ENCODE data around the gene ATP2A1.
"Not testable (repeated sequence)": the region's sequence is repeated elsewhere in the genome, so short reads cannot be mapped to it uniquely, and the experiment has no call there.

The ATP2A1 gene

GRCh38 chr16:28937222-28937876, 59.1 kb downstream of the ATP2A1 start:
- DNase-seq: no peak

GRCh38 chr16:28938721-28939120, 60.4 kb downstream of the ATP2A1 start:
- no peak for DNase-seq

- DNase-seq: not testable (repeated sequence)
These were observed 61.5 kb downstream of the ATP2A1 start for GRCh38 chr16:28939825-28940224.

GRCh38 chr16:28943281-28943680, 65.0 kb downstream of the ATP2A1 start:
- DNase-seq: no peak

- DNase-seq: no peak
These were observed 68.4 kb downstream of the ATP2A1 start for GRCh38 chr16:28946681-28947080.

- peak; percentile 100 for DNase-seq
These were observed 72.5 kb downstream of the ATP2A1 start, which contains the start of gene NFATC2IP for GRCh38 chr16:28950648-28951409. NFATC2IP (plus strand) TSS chr16:28950937; CDS start chr16:28951012, 75 bp downstream.

- no peak for DNase-seq
These were observed 73.2 kb downstream of the ATP2A1 start for GRCh38 chr16:28951410-28951943.
